ELR (cell line): ENCODE data around the gene OR10A7.
"Not testable (repeated sequence)": the region's sequence is repeated elsewhere in the genome, so short reads cannot be mapped to it uniquely, and the experiment has no call there.

Source experiments
- DNase-seq: peaks from one replicate; pipeline ENCODE4 v3.0.0-alpha.2; 2015; ENCODE audit warnings: low read depth

The OR10A7 gene, protein sequence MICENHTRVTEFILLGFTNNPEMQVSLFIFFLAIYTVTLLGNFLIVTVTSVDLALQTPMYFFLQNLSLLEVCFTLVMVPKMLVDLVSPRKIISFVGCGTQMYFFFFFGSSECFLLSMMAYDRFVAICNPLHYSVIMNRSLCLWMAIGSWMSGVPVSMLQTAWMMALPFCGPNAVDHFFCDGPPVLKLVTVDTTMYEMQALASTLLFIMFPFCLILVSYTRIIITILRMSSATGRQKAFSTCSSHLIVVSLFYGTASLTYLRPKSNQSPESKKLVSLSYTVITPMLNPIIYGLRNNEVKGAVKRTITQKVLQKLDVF

DNA sequence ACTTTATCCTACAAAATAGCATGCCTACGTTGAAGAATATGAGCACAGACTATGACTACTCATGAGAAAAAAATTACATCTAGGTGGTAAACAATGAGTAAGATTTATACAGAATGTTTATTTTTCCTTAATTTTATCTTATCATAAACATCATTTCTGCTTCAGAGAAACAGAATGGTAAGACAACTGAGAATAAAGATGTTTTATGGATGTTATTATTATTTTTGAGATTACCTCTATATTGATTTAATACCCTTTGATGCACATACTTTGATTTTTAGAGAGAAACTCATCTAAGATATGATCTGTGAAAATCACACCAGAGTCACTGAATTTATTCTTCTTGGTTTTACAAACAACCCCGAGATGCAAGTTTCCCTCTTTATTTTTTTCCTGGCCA, at the start of gene OR10A7:
Gene OR10A7 (plus strand): TSS at position 301 of the 400 bp plus-strand sequence. CDS start 0 bp downstream, at position 301.
- no peak for DNase-seq

DNA sequence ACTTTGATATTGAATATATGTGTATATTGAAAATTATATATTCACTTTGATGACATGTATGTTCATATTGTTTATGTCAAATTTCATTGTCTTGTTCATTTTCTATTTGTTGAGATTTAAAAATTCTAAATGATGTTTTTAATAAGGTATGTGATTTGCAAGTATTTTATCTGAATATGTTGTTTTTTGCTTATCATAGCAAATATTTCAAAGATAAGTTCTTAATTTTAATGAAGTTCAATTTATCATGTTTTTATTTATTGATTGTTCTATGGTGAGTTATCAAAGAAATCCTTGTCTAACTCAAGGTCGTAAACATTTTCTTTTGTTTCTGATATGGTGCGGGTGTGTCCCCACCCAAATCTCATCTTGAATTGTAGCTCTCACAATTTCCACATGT, 49.4 kb upstream of the OR10A7 start:
- DNase-seq, result no peak

DNA sequence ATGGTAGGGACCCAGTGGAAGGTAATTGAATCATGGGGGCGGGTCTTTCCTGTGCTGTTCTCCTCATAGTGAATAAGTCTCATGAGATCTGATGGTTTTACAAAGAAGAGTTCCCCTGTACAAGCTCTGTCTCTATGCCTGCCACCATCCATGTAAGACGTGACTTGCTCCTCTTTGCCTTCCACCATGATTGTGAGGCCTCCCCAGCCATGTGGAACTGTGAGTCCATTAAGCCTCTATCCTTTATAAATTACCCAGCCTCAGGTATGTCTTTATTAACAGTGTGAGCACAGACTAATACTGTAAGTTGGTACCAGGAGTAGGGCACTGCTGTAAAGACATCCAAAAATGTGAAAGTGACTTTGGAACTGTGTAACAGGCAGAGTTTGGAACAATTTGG, 49.0 kb upstream of the OR10A7 start:
- not testable (repeated sequence) for DNase-seq

DNA sequence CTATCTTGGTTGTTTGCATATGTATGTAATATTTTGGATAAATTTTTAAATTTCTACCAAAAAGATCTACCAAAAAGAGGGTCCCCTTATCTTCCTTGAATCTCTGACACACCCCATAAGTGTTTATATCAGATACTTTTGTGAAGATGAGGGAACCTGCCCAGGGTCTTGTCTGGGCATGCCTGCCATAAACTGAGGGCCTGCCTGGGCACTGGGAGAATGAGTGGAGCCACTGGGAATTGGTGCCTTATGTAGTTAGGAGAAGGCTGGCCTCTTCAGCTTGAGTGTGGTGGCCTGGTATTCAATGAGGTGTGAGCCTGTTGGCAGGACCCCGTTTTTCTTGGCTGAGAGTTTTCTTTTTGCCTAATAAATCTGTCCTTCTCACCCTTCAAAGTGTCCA, 48.1 kb upstream of the OR10A7 start:
- DNase-seq, result no peak

DNA sequence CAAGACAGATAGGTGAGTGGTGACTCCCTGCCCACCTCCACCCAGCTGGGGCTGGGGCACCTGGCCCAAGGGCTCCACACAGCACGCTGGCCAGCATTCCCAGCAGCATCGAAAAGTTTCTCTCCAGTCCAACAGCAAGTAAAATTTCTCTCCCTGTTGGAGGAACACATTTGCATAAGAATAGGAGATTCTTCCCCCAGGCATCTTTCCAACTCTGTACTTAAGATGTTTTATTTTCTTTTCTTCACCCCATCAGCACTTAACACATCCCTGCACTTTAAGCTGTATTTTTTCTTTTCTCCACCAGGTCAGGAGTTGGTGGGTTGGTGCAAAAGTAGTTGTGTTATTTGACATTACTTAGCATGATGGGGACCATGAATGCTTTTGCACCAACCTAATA, 47.4 kb upstream of the OR10A7 start:
- no peak for DNase-seq

DNA sequence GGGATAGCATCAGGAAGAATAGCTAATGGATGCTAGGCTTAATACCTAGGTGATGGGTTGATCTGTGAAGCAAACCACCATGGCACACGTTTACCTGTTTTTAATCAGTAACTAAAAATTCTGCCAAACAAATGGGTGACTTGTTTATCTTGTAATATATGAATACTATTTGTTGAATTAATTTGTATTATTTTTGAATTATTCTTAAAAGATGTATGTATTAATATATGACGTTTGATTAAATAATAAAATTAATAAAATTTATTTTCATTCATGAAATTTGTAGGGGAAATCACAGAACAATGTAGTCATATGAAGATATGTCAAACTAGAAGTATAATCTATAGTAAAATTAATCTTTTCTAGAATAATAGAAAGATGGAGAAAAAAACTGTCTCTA, 32.3 kb upstream of the OR10A7 start:
- DNase-seq, result no peak

DNA sequence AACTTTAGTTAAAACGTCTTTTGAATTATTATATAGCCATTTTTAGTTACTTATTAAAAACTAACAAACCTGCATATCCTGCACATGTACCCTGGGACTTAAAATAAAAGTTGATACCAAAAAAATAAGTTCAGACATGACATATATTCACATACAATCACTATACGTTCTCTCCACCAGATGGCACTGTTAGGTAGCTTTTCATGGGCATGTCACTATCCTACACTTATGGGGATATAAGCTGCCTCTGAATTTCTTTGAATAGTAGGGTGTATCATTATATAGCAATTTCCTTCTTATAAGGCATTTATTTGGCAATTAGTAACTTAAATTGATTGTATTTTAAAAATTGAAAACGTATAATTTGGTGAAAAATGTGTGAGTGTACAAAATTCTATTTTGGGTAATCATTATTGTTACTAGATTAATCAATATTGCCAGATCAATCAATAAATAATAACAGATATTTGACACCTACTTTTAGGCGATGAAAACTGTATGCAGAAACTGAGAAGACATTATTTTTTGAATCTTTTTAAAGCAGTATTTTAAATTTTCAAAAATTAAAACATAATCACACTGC, 31.8 kb upstream of the OR10A7 start:
- peak; percentile 77 for DNase-seq

DNA sequence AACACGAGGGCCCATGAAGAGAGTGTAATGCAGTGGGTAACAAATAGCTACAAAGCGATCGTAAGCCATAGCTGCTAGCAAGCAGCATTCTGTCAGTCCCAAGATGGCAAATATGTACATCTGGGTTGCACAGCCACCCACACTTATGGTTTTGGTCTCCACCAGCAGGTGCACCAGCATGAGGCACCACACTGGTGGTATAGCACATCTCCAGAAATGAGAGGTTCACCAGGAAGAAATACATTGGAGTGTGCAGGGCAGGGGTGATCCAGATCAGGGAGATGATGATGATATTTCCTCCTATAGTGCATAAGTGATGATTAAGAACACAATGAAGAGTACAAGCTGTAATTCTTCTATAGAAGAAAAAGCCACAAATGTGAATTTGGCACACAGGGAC, 26.4 kb upstream of the OR10A7 start:
- no peak for DNase-seq

DNA sequence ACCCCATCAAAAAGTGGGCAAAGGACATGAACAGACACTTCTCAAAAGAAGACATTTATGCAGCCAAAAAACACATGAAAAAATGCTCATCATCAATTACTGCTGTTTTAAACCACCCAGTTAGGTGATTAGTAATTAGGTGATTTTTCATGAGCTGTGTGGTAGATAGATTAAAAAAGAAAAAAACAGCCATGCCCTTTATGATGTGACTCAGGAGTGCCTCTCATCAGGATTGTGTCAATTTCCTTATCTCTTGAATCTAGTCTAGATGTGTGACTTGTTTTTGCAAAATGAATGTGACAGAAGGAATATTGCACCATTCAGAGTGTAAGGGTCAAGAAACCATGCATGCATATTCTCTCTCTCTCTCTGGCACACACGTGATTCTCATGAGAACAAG, 5.7 kb downstream of the OR10A7 start:
- DNase-seq, result no peak

DNA sequence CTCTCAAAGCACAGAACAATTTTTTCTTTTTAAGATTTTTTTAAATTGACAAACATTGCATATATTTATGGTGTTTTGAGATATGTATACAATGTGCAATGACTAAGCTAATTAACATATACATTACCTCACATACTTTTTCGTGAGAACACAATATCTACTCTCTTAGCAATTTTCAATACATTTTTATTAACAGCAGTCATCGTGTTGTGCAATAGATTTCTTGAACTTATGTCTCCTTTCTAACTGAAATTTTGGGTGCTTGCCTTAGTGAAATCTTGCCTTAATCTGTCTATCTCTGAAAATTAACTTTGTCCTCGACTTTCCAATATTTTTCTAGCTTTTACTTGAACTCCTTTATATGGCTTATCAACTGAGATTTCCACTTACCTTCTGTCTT, 6.8 kb downstream of the OR10A7 start:
- DNase-seq, result no peak

DNA sequence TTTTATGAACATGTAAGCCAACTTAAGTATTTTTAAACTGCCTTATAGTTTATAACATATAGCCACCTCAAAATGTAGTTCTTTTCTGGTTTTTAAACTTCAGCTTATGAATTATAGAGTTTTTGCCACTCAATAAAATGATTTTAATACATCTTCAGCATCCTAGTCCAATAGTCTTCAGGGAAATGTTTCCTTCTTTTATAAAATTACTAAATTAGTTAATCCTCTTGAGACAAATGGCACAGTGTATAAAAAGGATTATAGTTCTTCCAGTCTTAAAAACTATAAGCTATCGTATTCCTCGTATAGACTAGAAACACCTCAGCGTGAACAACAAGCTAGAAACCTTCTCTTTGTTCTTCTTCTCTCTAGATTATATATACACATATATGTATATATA, 23.5 kb downstream of the OR10A7 start, which contains the start of gene OR6C74:
Gene OR6C74 (plus strand): TSS at position 301 of the 400 bp plus-strand sequence. CDS start 2,679 bp downstream, outside the sequence.
- DNase-seq, result no peak

DNA sequence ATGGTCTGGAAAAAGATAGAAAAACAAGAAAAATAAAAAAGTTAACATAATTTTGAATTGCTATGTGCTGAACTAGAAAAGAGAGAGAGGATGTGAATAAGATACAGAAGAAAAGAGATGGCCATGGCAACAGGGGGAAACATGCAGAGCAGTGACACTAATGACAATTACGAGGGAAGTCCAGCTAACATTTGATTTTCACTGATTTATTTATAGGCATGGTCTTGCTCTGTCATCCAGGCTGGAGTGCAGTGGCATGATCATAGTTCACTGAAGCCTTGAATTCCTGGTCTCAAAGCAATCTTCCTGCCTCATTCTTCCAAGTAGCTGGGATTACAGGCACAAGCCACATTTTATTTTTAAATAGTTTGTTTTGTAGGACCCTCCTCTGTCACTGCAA, 25.3 kb downstream of the OR10A7 start:
- no peak for DNase-seq

DNA sequence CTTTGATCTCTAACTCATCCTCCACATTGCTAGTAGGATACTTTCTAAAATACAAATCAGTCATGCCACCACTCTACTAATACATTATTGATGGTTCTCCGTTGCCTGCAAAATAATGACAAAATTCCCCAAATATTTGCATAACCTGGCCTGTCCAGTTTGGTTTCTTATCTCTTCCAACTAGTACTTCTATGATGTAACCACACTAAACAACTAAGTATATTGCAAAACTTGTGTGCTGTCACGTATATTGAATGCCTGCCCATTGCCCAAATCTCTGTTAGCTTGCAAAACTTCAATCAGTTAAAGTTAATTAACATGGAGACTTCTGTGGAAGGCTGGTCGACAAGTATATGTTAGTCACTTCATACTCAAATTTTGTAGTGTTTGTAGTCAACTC, 30.1 kb downstream of the OR10A7 start:
- no peak for DNase-seq

DNA sequence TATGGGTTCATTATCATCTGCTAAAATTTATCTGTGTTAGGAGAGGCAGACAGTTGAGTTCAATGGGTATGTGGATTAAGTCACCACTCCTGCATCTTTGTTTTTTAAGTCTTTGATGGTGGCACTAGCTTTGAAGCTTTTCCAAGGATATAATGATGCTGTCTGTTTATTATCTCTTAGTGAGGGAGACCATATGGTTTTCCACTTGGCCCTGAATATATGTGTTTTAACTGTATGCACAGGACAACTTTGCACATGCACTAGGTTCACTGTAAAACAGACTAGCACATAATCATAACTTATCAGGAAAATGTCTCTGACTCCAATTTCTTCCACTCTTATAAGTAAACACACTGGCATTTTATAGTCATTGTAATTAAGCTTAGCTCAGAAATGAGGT, 32.5 kb downstream of the OR10A7 start:
- no peak for DNase-seq

DNA sequence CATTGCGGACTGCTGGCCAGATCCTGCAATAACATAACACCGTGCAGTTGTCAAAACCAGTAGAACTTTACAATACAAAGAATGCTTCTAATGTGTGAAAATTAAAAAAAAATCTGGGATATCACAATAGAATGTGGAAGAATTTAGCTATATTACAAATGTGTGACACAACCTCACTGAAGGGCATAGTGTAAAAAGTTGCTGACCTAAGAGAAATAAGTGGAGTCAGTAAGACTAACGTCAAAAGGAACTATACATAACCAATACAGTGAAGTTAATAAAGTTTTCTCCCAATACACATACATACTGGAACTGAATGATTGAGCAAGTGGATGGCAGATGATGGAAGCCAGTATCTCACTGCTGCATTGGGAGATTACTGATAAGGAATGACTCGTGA, 36.0 kb downstream of the OR10A7 start:
- no peak for DNase-seq

DNA sequence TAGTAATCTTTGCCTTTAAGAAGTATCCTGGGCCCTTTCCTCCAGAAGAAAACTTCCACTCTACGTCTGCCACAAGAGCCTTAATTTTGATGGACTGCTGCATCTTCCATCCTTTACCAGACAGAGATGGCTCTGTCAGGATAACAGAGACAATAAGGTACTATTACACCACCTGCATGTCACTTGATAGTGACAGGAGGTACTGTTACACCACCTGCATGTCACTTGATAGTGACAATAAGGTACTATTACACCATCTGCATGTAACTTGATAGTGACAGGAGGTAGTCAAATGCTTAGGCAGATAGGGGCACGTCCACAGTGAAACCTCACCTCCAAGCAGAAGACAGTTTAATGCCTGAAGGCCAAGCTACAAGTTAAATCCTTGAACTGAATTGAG, 37.5 kb downstream of the OR10A7 start:
- DNase-seq, result no peak
